B cell (primary cell): Measurements from ENCODE around the gene MYMX.

ENCODE experiments used
- CTCF ChIP-seq: fragments of 200-600 bp; IDR thresholded peaks from one replicate; pipeline ENCODE4 v1.8.0; 2022; ENCODE audit warnings: antibody characterized with exemption, mild to moderate bottlenecking
- EZH2 ChIP-seq: IDR thresholded peaks from 2 replicates; pipeline ENCODE4 v1.6.1; 2012; ENCODE audit warnings: borderline replicate concordance, low read depth, mild to moderate bottlenecking, moderate library complexity, low read length; ENCODE audit not compliant: insufficient read depth, poor library complexity, severe bottlenecking

GRCh38 chr6:44251576-44252524 is 35.1 kb downstream of the MYMX start:
- no peak for TF ChIP-seq CTCF
- TF ChIP-seq EZH2, result no peak
